DMS153 treated with DMSO at 0.1 percent for 48 hours (cell line): ENCODE measurements around the gene ACTL10.
"Not testable (repeated sequence)": the region's sequence is repeated elsewhere in the genome, so short reads cannot be mapped to it uniquely, and the experiment has no call there.

Experiments
- DNase-seq: peaks from one replicate; lab custom pipeline; 2025; ENCODE audit not compliant: unreplicated experiment; lab: John Stamatoyannopoulos, UW

The ACTL10 gene

DNA sequence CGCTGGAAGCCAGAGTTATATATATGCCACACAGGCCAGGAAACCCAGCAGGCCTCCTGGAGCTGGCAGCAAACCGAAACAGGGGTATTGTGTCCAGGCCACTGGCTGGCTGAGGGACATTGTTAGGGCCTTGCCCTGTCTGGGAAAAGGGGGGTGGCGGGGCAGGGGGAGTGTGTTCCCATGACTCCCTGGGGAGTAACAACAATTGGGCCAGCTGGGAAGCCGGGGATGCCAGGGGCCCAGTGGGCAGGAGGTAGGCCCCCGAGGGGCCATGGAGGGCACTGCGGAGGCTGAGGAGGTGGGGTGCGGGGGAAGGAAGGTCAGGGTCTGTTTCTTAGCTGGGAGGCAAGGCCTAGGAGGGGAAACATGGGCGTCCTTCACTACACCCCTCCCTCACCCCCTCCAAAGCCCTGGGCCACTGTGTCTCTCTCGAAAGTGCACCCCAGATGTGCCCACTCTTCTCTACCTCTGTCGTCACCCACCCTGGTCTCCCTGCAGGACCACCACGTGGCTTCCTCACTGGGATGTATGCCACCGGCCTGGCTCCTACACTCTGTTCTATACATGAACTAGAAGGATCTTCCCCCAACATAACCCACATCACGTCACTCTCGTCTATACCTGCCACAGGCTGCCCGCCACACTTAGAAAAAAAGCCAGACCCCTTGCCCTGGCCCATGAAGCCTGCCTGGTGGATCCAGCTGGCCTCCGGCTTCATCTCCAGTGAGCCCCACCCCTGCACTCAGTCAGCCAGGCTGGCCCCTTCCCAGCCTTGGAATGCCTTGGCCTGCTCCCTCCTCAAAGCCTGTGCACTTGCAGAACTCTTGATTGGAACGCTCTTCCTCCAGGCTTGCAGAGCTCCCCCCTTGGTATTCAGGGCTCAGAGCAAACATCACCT lies 27.2 kb downstream of the ACTL10 start:
- DNase-seq, result no peak

DNA sequence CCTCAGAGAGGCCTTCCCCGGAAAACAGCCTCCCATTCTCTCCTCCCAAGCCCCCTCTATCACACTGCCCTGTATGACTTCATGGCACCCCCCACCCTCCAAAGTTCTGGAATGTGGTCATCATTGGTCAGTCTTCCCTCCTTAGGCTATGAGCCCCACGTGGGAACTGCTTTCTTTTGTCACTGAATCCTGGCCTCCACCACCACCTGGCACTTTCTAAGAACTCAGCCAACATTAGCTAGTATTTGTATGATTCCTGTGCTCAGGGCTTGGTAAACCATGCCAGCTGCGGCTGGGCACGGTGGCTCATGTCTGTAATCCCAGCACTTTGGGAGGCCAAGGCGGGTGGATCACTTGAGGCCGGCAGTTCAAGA lies 27.9 kb downstream of the ACTL10 start:
- DNase-seq, result no peak

DNA sequence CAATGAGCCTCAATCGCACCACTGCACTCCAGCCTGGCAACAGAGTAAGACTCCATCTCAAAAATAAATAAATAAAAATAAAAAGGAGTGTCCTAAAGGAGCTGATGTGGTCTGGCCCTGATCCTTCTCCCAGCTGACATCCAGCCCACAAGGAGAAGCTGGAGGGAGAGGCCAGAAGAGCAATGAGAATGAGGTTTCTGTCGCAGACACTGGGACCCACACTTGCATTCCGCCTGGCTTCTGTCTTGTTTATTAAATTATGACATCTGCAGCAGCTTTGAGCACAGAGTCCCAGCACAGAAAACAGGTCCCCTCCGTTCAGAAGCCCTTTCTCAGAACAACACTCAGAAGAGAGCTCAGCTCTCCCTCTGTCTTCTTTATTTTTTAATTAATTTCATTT lies 29.7 kb downstream of the ACTL10 start:
- no peak for DNase-seq

DNA sequence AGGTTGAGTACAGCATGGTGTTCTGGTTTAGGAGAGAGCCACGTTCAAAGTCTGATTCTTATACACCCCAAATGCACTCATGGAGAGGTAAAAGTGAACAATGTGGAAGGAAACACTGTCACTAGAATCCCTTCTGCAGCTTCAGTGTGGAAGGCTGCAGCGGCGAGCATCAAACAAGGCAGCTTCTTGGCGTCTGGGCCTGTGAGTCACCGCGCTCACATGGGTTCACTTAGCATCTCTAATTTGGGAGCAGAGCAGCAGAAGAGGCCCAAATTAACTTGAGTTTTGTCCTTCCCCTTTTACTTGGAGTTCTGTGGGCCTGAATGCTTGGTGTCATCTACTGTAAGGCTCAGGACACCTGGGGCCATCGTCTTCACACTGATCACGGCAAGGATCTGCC lies 30.4 kb downstream of the ACTL10 start:
- DNase-seq, result no peak

DNA sequence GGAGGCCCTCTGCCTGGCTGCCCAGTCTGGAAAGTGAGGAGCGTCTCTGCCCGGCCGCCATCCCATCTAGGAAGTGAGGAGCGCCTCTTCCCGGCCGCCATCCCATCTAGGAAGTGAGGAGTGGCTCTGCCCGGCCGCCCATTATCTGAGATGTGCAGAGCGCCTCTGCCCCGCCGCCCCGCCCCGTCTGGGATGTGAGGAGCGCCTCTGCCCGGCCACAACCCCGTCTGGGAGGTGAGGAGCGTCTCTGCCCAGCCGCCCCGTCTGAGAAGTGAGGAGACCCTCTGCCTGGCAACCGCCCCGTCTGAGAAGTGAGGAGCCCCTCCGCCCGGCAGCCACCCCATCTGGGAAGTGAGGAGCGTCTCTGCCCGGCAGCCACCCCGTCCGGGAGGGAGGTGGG lies 32.2 kb downstream of the ACTL10 start:
- DNase-seq, result not testable (repeated sequence)

DNA sequence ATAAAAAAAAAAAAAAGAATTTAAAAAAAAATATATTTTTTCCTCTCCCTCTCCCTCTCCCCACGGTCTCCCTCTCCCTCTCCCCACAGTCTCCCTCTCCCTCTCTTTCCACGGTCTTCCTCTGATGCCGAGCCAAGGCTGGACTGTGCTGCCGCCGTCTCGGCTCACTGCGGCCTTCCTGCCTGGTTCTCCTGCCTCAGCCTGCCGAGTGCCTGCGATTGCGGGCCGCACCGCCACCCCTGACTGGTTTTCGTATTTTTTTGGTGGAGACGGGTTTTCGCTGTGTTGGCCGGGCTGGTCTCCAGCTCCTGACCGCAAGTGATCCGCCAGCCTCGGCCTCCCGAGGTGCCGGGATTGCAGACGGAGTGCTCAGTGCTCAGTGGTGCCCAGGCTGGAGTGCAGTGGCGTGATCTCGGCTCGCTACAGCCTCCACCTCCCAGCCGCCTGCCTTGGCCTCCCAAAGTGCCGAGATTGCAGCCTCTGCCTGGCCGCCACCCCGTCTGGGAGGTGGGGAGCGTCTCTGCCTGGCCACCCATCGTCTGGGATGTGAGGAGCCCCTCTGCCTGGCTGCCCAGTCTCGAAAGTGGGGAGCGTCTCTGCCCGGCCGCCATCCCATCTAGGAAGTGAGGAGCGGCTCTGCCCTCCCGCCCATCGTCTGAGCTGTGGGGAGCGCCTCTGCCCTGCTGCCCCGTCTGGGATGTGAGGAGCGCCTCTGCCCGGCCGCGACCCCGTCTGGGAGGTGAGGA lies 34.1 kb downstream of the ACTL10 start:
- DNase-seq, result not testable (repeated sequence)

DNA sequence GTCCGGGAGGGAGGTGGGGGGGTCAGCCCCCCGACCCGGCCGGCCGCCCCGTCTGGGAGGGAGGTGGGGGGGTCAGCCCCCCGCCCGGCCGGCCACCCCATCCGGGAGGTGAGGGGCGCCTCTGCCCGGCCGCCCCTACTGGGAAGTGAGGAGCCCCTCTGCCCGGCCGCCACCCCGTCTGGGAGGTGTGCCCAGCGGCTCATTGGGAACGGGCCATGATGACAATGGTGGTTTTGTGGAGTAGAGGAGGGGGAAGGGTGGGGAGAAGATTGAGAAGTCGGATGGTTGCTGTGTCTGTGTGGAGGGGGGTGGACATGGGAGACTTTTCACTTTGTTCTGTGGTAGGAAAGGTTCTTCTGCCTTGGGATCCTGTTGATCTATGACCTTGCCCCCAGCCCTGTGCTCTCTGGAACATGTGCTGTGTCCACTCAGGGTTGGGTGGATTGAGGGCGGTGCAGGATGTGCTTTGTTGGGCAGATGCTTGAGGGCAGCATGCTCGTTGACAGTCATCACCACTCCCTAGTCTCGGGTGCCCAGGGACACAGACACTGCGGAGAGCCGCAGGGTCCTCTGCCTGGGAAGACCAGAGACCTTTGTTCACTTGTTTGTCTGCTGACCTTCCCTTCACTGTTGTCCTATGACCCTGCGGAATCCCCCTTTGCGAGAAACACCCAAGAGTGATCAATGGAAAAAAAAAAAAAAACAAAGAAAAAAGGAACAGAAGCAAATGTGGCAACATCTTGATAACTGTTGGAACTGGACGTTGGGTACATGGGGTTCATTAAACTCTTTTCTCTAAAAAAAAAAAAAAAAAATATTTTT lies 35.1 kb downstream of the ACTL10 start:
- DNase-seq, result no peak

DNA sequence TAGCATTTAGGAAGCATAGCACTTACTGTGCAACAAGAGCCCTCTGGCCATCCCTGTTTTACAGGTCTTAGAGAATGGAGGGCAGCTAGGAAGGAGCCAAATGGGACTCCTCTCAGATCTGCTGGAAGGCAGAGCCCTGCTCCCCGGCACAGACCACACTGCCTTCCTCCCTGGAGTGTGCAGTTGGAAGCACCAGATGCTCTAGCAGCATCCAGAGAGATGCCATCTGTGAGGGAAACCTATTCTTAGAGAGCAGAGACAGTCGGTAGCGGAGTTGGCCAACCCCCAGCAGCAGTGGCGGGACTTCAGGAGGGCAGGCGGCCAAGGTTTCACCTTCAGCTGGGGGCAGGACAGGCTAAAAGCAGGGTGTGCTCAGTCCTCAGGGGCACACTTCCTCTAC lies 36.1 kb downstream of the ACTL10 start:
- no peak for DNase-seq

DNA sequence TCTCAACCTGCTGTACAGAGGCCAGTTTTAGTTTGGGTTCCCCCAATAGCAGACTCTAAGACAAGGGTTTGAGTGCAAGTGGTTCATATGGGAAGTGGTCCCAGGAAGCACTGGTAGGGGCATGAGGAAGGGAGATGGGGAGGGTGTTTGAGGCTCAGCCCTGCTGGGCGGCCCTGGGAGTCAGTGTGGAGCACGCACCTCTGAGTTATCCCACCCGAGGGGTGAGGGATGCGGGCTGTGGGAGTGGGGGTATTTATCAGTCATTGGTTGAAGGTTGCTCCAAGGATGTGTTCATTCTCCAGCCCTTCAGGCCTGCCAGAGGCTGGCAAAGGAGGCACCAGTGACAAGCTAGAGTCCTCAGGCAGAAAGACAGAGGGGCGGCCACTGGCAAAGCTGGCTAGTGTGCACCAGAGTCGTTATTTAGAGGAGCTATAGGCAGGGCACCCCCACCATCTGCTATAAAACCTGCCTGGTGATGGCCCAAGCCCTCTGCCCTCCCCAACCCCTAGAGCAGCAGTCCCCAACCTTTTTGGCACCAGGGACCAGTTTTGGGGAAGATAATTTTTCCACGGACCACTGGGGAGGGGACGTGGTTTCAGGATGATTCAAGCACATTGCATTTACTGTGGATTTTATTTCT lies 36.9 kb downstream of the ACTL10 start:
- no peak for DNase-seq

DNA sequence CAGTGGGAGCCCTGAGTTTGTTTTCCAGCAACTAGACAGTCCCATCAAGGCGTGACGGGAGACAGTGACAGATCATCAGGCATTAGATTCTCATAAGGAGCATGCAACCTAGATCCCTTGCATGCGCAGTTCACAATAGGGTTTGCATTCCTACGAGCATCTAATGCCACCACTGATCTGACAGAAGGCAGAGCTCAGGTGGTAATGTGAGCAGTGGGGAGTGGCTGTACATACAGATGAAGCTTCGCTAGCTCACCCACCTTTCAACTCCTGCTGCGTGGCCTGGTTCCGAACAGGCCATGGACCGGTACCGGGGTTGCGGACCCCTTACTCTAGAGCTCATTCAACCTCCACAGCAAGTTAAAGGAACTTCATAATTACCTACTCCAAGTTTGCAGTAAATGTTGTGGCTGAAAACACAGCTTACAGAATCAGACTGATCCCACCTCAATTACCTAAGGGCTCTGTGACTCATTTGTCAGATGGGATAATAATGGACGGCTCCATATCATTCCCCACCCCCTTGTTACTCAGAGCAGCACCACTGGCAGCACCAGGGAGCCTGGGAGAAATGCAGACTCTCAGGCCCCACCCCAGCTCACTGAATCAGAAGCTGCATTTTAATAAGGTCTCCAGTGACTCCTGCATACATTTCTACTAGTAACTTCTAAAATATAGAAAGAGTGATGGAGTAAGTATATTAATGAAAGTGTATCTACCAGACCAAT lies 37.6 kb downstream of the ACTL10 start:
- no peak for DNase-seq

DNA sequence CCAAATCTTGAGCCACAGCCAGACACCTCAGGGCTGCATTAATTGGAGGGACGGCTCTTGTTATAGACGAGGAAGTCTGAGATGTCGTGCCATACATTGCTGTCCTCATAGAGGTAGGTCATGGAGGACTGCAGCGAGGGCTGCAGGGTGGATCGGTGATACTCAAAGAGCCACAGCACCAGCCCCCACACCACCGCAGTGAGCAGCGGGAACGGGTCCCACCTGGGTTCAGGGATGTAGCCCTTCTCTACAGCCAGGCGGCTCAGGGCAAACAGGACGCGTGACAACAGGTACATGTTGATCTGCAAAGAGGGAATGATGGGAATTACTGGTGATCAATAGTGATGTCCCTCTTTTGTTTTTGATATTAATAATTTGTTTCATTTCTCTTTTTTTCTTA lies 40.9 kb downstream of the ACTL10 start:
- DNase-seq, result no peak

DNA sequence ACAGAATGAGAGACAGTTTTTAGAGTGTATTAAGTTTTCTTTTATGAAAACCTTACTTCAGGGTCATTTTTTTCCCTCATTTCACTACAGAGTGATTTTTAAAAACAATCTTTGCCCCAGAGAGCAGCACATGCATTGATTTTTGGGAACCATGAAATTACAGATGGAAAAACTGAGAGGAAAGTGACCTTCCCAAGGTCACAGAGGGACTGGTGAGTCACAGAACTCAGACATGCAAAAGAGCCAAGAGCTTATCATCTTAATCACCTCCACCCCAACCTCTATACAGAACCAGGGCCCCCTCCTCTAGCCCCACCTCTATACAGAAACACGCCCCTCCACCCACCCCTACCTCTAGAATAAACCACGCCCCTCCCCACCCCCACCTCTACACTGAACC lies 42.7 kb downstream of the ACTL10 start:
- DNase-seq, result no peak

DNA sequence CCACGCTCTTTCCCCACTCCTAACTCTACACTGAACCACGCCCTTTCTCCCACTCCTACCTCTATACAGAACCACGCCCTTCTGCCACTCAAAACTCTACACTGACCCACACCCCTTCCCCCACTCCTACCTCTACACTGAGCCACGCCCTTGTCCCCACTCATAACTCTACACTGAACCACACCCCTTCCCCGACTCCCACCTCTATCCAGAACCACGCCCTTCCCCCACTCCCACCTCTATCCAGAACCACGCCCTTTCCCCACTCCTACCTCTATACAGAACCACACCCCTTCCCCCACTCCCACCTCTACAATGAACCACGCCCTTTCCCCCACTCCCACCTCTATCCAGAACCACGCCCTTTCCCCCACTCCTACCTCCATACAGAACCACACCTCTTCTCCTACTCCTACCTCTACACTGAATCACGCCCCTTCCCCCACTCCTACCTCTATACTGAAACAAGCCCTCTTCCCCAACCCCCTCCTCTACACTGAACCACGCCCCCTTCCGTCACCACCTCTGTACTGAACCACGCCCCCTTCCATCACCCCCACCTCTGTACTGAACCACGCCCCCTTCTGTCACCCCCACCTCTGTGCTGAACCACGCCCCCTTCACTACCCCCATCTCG lies 43.3 kb downstream of the ACTL10 start:
- DNase-seq, result no peak

DNA sequence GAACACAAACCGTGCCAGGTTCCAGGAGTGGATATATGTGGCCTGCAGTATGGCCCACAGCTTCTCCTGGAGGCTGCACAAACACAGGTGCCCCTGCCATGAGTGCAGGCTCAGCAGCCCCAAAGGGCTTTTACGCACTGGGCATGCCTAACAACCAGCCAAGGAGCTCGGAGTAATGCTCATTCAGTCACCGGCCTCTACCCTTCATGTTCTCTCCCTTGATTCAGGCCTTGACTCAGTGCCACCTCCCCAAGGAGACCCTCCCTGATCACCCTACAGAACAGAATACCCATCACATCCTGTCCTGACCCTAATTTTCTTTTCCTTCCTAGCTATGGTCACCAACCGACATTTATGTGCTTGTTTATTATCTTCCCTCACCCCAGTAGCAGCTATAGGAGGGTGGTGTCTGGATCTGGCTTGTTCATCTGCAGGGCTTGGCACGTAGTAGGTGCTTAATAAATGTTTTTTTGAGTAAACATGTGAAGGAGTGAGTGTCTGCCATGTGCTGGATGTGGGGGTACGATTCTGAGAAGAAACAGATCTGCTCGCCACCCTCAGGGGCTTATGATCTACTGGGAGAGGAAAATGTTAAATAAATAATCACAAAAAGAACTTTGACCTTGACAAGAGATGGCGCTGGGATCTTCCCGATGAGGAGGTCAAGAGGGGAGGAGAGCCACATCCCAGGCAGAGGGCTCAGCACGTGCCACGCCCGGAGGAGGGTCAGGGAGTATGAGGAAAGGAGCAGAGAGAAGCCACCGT lies 44.1 kb downstream of the ACTL10 start:
- DNase-seq, result no peak

DNA sequence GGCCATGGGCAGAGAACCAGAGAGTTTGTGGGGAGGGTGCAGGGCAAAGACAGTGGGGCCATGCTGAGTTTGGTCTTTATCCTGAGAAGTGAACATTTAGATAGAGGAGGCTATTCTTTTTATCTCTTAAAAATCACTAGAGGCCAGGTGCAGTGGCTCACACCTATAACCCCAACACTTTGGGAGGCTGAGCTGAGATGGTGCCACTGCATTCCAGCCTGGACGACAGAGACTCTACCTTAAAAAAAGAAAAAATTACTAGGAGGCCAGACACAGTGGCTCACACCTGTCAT lies 44.6 kb downstream of the ACTL10 start:
- no peak for DNase-seq

DNA sequence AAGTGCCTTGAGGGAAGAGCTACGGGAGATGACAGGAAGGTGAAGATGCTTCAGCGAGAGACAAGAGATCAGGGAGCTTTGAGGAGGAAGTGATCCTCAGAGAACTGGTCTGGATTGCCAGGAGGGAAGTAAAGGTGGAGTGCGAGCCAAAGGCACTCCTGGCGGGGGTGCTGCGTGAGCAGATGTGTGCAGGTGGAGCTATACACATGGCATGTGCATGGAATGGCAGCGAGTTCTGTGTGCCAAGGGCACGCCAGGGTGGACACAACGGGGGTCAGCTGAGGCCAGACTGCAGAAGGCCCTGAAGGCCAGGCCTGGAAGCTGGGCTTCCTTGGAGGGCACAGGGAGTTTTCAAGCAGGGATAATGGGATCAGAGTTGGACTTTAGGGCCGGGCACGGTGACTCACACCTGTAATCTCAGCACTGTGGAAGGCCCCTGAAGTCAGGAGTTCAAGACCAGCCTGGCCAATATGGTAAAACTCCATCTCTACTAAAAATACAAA lies 47.2 kb downstream of the ACTL10 start:
- DNase-seq, result no peak

DNA sequence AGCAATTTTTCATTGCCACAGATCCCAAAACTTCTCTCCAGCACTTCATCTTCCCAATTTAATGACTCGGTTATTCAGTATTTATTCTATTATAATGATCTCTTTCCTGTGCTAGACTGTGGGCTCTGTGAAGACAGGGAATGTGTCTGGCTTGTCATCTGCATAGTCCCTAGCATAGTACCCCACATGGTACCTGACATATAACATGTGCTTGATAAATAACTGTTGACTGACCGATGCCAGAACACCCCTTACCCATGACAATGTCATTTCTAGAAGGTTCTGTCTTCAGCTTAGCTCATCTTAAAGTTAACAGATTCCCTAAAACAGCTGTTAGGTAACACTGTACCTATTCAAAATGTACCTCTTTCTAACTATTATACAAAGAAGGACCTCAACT lies 49.8 kb downstream of the ACTL10 start:
- no peak for DNase-seq
